GM12878 (cell line): ENCODE results near the gene CALN1. TPM values are rescaled to one million over a fixed set of nuclear protein-coding genes. Genes with fewer than 3 reads are reported as not detected.

Source experiments
- ATAC-seq: fragments of 200-7000 bp; cut with Tn5 transposase; 3 replicates; pipeline ENCODE4 v1.9.1; 2020; ENCODE audit warnings: mild to moderate bottlenecking, moderate library complexity
- BruUV-seq: library from RNA; stranded (reverse); fragments of 400-500 nt; replicated peaks from 2 replicates; lab custom pipeline; 2021; lab: Mats Ljungman, UMichigan
- CTCF ChIA-PET: fragments of 300-600 bp; sonication (Branson Sonifier 250); formaldehyde crosslinking; extraction: SDS; loops from one replicate; lab custom pipeline; 2021; ENCODE audit warnings: inconsistent platforms; lab: Yijun Ruan, JAX
- POLR2A ChIA-PET: fragments of 350-600 bp; formaldehyde crosslinking; extraction: SDS; loops from one replicate; lab custom pipeline; 2021; ENCODE audit warnings: inconsistent platforms; lab: Charles Lee
- RAD21 ChIA-PET: fragments of 300-600 bp; sonication (Branson Sonifier 250); formaldehyde crosslinking; loops from one replicate; lab custom pipeline; 2023; ENCODE audit warnings: antibody characterized with exemption; ENCODE audit not compliant: unreplicated experiment; lab: Charles Lee
- SMC1A ChIA-PET: fragments of 300-600 bp; sonication (Branson Sonifier 250); formaldehyde crosslinking; loops from one replicate; lab custom pipeline; 2023; ENCODE audit not compliant: unreplicated experiment, uncharacterized antibody; lab: Charles Lee
- DNase-seq: peaks from one replicate; pipeline ENCODE4 v3.0.0-alpha.2; 2011; ENCODE audit warnings: low read depth, low spot score
- FAIRE-seq: peaks from 3 replicates; lab custom pipeline; 2011; peaks lifted over from hg19 to GRCh38; lab: Jason Lieb, UNC
- H2AFZ ChIP-seq: 2 replicates; pipeline ENCODE4 v1.6.0; 2011; ENCODE audit warnings: low read depth, low read length, control low read depth; ENCODE audit not compliant: control insufficient read depth
- H3K27ac ChIP-seq: 2 replicates; pipeline ENCODE4 v1.5.1; 2011; ENCODE audit warnings: control low read depth; ENCODE audit not compliant: control insufficient read depth, insufficient read depth
- H3K27me3 ChIP-seq, 2 experiments: replicated peaks in 1 of 2; 2 replicates each; pipeline versions ENCODE4 v1.6.0 to v1.6.1; 2011; ENCODE audit warnings: low read length in 1 of 2; ENCODE audit not compliant: control insufficient read depth in 2 of 2, insufficient read depth in 2 of 2
- H3K36me3 ChIP-seq, 2 experiments: 2 replicates each; pipeline ENCODE4 v1.5.1; 2011; ENCODE audit warnings: low read length in 1 of 2; ENCODE audit not compliant: control insufficient read depth in 2 of 2, insufficient read depth in 2 of 2
- H3K4me1 ChIP-seq: 2 replicates; pipeline ENCODE4 v1.6.1; 2011; ENCODE audit warnings: mild to moderate bottlenecking, low read length, moderate library complexity, mixed read lengths; ENCODE audit not compliant: control insufficient read depth, insufficient read depth
- H3K4me2 ChIP-seq: 2 replicates; pipeline ENCODE4 v1.6.0; 2011; ENCODE audit warnings: control low read depth; ENCODE audit not compliant: control insufficient read depth, insufficient read depth
- H3K4me3 ChIP-seq: fragments of 200-600 bp; sonication (generic); 2 replicates; pipeline ENCODE4 v1.5.1; 2016
- H3K79me2 ChIP-seq: 2 replicates; pipeline ENCODE4 v1.6.0; 2011; ENCODE audit warnings: low read length; ENCODE audit not compliant: control insufficient read depth, insufficient read depth
- H3K9ac ChIP-seq: 2 replicates; pipeline ENCODE4 v1.8.0; 2011; ENCODE audit warnings: low read length, control low read depth, mixed read lengths; ENCODE audit not compliant: control insufficient read depth, insufficient read depth
- H3K9me3 ChIP-seq: replicated peaks from 3 replicates; pipeline ENCODE4 v1.5.1; 2011; ENCODE audit warnings: mild to moderate bottlenecking, low read length; ENCODE audit not compliant: control insufficient read depth, insufficient read depth
- H4K20me1 ChIP-seq: 2 replicates; pipeline ENCODE4 v1.6.0; 2011; ENCODE audit not compliant: control insufficient read depth, insufficient read depth
- DPF2 ChIP-seq: fragments of 450-650 bp; IDR thresholded peaks from 2 replicates; pipeline ENCODE4 v1.6.1; 2017; ENCODE audit warnings: mild to moderate bottlenecking
- E4F1 ChIP-seq: fragments of 450-650 bp; IDR thresholded peaks from 2 replicates; pipeline ENCODE4 v1.6.1; 2018; ENCODE audit warnings: borderline replicate concordance, mild to moderate bottlenecking; ENCODE audit not compliant: partially characterized antibody
- KAT2A ChIP-seq: conservative IDR thresholded peaks from 2 replicates; pipeline ENCODE4 v1.6.1; 2011; ENCODE audit warnings: low read depth, low read length; ENCODE audit not compliant: control insufficient read depth
- MYB ChIP-seq: fragments of 150-350 bp; IDR thresholded peaks from 2 replicates; pipeline ENCODE4 v1.6.1; 2014; ENCODE audit warnings: mild to moderate bottlenecking, low read depth, low read length, borderline replicate concordance
- POU2F2 ChIP-seq: IDR thresholded peaks from 3 replicates; pipeline ENCODE4 v1.6.1; 2011; ENCODE audit warnings: low read depth, mild to moderate bottlenecking, low read length, borderline replicate concordance
- RBBP5 ChIP-seq: fragments of 200-600 bp; sonication (generic); conservative IDR thresholded peaks from 2 replicates; pipeline ENCODE4 v1.6.1; 2016
- RELA ChIP-seq: fragments of 450-650 bp; IDR thresholded peaks from 2 replicates; pipeline ENCODE4 v1.8.0; 2014; ENCODE audit warnings: borderline replicate concordance; ENCODE audit not compliant: partially characterized antibody
- SMAD1 ChIP-seq: fragments of 450-650 bp; IDR thresholded peaks from 2 replicates; pipeline ENCODE4 v1.6.1; 2018; ENCODE audit warnings: mild to moderate bottlenecking, low read depth; ENCODE audit not compliant: partially characterized antibody
- SMAD5 ChIP-seq: IDR thresholded peaks from 2 replicates; pipeline ENCODE4 v1.6.1; 2016; ENCODE audit warnings: antibody characterized with exemption, low read depth
- SPI1 ChIP-seq: IDR thresholded peaks from 2 replicates; pipeline ENCODE4 v1.6.1; 2011; ENCODE audit warnings: low read depth, mild to moderate bottlenecking, low read length, moderate library complexity, borderline replicate concordance; ENCODE audit not compliant: insufficient read depth
- ZBTB33 ChIP-seq: fragments of 450-650 bp; IDR thresholded peaks from 2 replicates; pipeline ENCODE4 v1.6.1; 2017; ENCODE audit warnings: mild to moderate bottlenecking
- ZNF622 ChIP-seq: fragments of 450-650 bp; IDR thresholded peaks from 2 replicates; pipeline ENCODE4 v1.6.1; 2017; ENCODE audit warnings: mild to moderate bottlenecking, inconsistent platforms
- ZZZ3 ChIP-seq: IDR thresholded peaks from 2 replicates; pipeline ENCODE4 v1.6.1; 2011; ENCODE audit warnings: low read depth; ENCODE audit not compliant: control insufficient read depth, insufficient read length
- WGBS: methylation state at CpG from one replicate; pipeline ENCODE4 v1.1.6; 2016; ENCODE audit warnings: low lambda C conversion rate; ENCODE audit not compliant: insufficient replicate concordance, insufficient coverage; ENCODE audit errors: missing lambda C conversion rate; 5-methylcytosine and 5-hydroxymethylcytosine counted together
- in situ Hi-C: fragments of 300-500 bp; cut with MboI; formaldehyde crosslinking; loops from 9 replicates; pipeline ENCODE4 v1.14.3; 2018; ENCODE audit warnings: mixed read lengths
- intact Hi-C: fragments of 100-400 bp; cut with micrococcal nuclease; formaldehyde crosslinking; loops from one replicate; pipeline ENCODE4 v1.14.2; 2022; ENCODE audit not compliant: unreplicated experiment
- polyA plus RNA-seq, 11 experiments: library from polyadenylated mRNA; depleted of rRNA in 4 of 11; unstranded in 6 of 11; stranded (reverse) in 5 of 11; fragments of >200 nt; fragmentation: Nextera tagmentation in 4 of 11; fragmentation: Illumina TruSeq in 1 of 11; extraction: Ambion mirVana in 4 of 11; extraction: Trizol in 1 of 11; gene quantifications; 1 replicate in 1 of 11; 2 replicates in 10 of 11; pipeline versions ENCODE4 v1.2.1 to v1.2.3, GENCODE V29; 2011 to 2016; ENCODE audit warnings: inconsistent platforms in 2 of 11, missing spikeins in 2 of 11, low read depth in 1 of 11
- total RNA-seq, 4 experiments: library from RNA; depleted of rRNA in 3 of 4; stranded (reverse); fragments of >200 nt in 3 of 4; fragmentation: Illumina TruSeq in 1 of 4; extraction: Trizol in 1 of 4; gene quantifications; 2 replicates each; pipeline versions ENCODE4 v1.2.1 to v1.2.3, GENCODE V29; 2013 to 2021

The CALN1 gene
- total and polyA plus RNA-seq, 10 of the 15 experiments (the other 5 are each of a cell fraction or from before 2014, with no cell fraction given) = 0.48 to 15.3 (median 1.6) TPM

- 25% methylated on average over 8 of the region's 8 CpGs for WGBS
- Histone ChIP-seq H3K36me3 (no peaks in the 10 kb centered on the region), H3K27ac (no peak overlapping the region), H3K4me3 (no peak overlapping the region), H2AFZ (no peak overlapping the region), H3K9me3 (no peaks in the 10 kb centered on the region; the same call in 2 of the 3 replicates), H3K4me2 (no peak overlapping the region), H4K20me1 (no peaks in the 10 kb centered on the region), H3K79me2 (no peaks in the 10 kb centered on the region), H3K4me1 (no peaks in the 10 kb centered on the region), H3K27me3 (no peaks in the 10 kb centered on the region), H3K9ac (no peak overlapping the region)
- FAIRE-seq = no peak
- BruUV-seq = no TSS peak
- no peak for ATAC-seq
- TF ChIP-seq SMAD5 = no peak
- TF ChIP-seq RELA = no peak
- ChIA-PET SMC1A (no interaction called here), CTCF (no interaction called here), POLR2A (no interaction called here), RAD21 (no interaction called here)
- in situ Hi-C loops (no loop called here), intact Hi-C loops (no loop called here)
- DNase-seq = no peak
Observed at GRCh38 chr7:71987200-71987767, 424.9 kb downstream of the CALN1 start.

GRCh38 chr7:71984348-71984747 lies 427.8 kb downstream of the CALN1 start:
- H3K4me2 ChIP-seq = no peak overlapping the region
- H2AFZ ChIP-seq = no peak overlapping the region
- ATAC-seq (no peak), DNase-seq (no peak), FAIRE-seq (no peak)
- no peaks in the 10 kb centered on the region for H3K4me1 ChIP-seq
- no TSS peak for BruUV-seq
- H3K27me3 ChIP-seq = no peaks in the 10 kb centered on the region
- H3K9me3 ChIP-seq = no peaks in the 10 kb centered on the region; the same call in 2 of the 3 replicates
- ChIA-PET RAD21 (no interaction called here), SMC1A (no interaction called here), POLR2A (no interaction called here), CTCF (no interaction called here)
- intact Hi-C loops (no loop called here), in situ Hi-C loops (no loop called here)
- no peaks in the 10 kb centered on the region for H3K79me2 ChIP-seq
- no peak overlapping the region for H3K4me3 ChIP-seq
- H3K27ac ChIP-seq = no peak overlapping the region
- H3K9ac ChIP-seq = no peak overlapping the region
- H4K20me1 ChIP-seq = no peaks in the 10 kb centered on the region
- WGBS = 8% methylated on average over 2 of the region's 2 CpGs
- no peaks in the 10 kb centered on the region for H3K36me3 ChIP-seq
- TF ChIP-seq POU2F2 = no peak
- no peak for TF ChIP-seq ZNF622
- TF ChIP-seq KAT2A = no peak
- no peak for TF ChIP-seq RBBP5
- TF ChIP-seq ZBTB33 = no peak
- TF ChIP-seq MYB = no peak
- no peak for TF ChIP-seq ZZZ3
- no peak for TF ChIP-seq SMAD1
- no peak for TF ChIP-seq E4F1
- no peak for TF ChIP-seq DPF2
- no peak for TF ChIP-seq SPI1
